ENCODE results near the gene PPP1R8. TPM values are rescaled to one million over a fixed set of nuclear protein-coding genes. Genes with fewer than 3 reads are reported as not detected.
"Not testable (repeated sequence)": the region's sequence is repeated elsewhere in the genome, so short reads cannot be mapped to it uniquely, and the experiment has no call there.

PPP1R8 gene
- total RNA-seq, 1 experiment from 2014 or later, result 39.5 TPM

GRCh38 chr1:27807385-27807784, 23.2 kb upstream of the PPP1R8 start:
- ATAC-seq (no peak), DNase-seq (ENCODE audit: low spot score) (no peak)
- H3K9me3 Mint-ChIP-seq, result no peaks in the 10 kb centered on the region
- ChIA-PET CTCF (no interaction called here), POLR2A (no interaction called here)
- H3K27me3 Mint-ChIP-seq (ENCODE audit: low read depth), result no peaks in the 10 kb centered on the region
- H3K27ac Mint-ChIP-seq, result peak overlapping the region; percentile 45; the same call in 1 of the 2 replicates
- H3K4me1 Mint-ChIP-seq, result peaks cover 14% of the 10 kb centered on the region
- H3K4me3 Mint-ChIP-seq, result no peak overlapping the region
- TF ChIP-seq MAX (CRISPR knock-in tag; IDR thresholded peaks at IDR 0.05) (no peak), ZBTB21 (CRISPR knock-in tag; IDR thresholded peaks at IDR 0.05; ENCODE audit: borderline replicate concordance) (no peak), CDX4 (CRISPR knock-in tag; IDR thresholded peaks at IDR 0.05; ENCODE audit: borderline replicate concordance) (no peak), SOX15 (CRISPR knock-in tag; IDR thresholded peaks at IDR 0.05) (no peak), PRDM15 (CRISPR knock-in tag; IDR thresholded peaks at IDR 0.05) (no peak), FOXJ3 (CRISPR knock-in tag; IDR thresholded peaks at IDR 0.05; ENCODE audit: borderline replicate concordance) (no peak), CREB1 (CRISPR knock-in tag; IDR thresholded peaks at IDR 0.05) (no peak), ZNF671 (CRISPR knock-in tag; IDR thresholded peaks at IDR 0.05) (no peak), USF2 (CRISPR knock-in tag; IDR thresholded peaks at IDR 0.05) (no peak), NR2C2 (CRISPR knock-in tag; IDR thresholded peaks at IDR 0.05) (no peak), AFF4 (CRISPR knock-in tag; IDR thresholded peaks at IDR 0.05; ENCODE audit: borderline replicate concordance) (no peak), ZSCAN18 (CRISPR knock-in tag; IDR thresholded peaks at IDR 0.05) (no peak), NFATC4 (CRISPR knock-in tag; IDR thresholded peaks at IDR 0.05) (no peak), GABPB1 (CRISPR knock-in tag; IDR thresholded peaks at IDR 0.05) (no peak), ZBTB43 (CRISPR knock-in tag; IDR thresholded peaks at IDR 0.05) (no peak)
- H3K36me3 Mint-ChIP-seq, result 0 out of 2 replicates have a peak, but pooled peaks cover 2% of the 10 kb centered on the region

- H3K9me3 Mint-ChIP-seq; H3K36me3 Mint-ChIP-seq; ATAC-seq; CTCF ChIA-PET; H3K27me3 Mint-ChIP-seq (ENCODE audit: low read depth); POLR2A ChIA-PET; H3K4me3 Mint-ChIP-seq; DNase-seq (ENCODE audit: low spot score); H3K27ac Mint-ChIP-seq: not testable (repeated sequence)
- H3K4me1 Mint-ChIP-seq, result peaks cover 14% of the 10 kb centered on the region
Observed at GRCh38 chr1:27808131-27808530, 22.5 kb upstream of the PPP1R8 start.

All from WTC11 (cell line).